ENCODE data around the gene IL22RA1.

- TF ChIP-seq CTCF (IDR thresholded peaks at IDR 0.05) (no peak), POLR2A (IDR thresholded peaks at IDR 0.05) (peak in 1 of 2 donors; percentile 69)
Measured at GRCh38 chr1:24108334-24109165, 34.4 kb downstream of the IL22RA1 start.
